G401.6 (cell line): ENCODE results near the gene RGS7.

Source experiments
- FAIRE-seq: peaks from 2 replicates; lab custom pipeline; 2012; peaks lifted over from hg19 to GRCh38; lab: Jason Lieb, UNC

Gene RGS7

GRCh38 chr1:241356519-241357365, at the start of gene RGS7:
RGS7 (minus strand) TSS chr1:241357205.
- no peak for FAIRE-seq

DNA sequence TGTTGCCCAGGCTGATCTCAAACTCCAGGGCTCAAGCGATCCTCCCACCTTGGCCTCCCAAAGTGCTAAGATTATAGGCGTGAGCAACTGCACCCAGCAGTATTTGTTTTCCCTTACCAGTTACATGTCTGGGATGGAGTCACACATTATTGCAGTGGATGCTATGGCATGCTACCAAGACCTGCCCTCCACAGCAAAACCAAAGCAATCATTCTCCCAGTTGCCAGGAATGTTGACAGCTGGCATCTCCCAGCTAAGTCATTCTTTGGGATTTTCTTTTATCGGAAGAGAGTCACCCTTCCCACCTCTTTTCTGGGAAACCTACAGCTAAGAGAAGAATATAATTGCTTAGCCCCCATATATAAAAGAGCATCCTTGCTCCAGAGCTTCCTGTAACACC, 49.4 kb upstream of the RGS7 start:
- no peak for FAIRE-seq

- no peak for FAIRE-seq
Observed at GRCh38 chr1:241401156-241401555, 44.2 kb upstream of the RGS7 start.

DNA sequence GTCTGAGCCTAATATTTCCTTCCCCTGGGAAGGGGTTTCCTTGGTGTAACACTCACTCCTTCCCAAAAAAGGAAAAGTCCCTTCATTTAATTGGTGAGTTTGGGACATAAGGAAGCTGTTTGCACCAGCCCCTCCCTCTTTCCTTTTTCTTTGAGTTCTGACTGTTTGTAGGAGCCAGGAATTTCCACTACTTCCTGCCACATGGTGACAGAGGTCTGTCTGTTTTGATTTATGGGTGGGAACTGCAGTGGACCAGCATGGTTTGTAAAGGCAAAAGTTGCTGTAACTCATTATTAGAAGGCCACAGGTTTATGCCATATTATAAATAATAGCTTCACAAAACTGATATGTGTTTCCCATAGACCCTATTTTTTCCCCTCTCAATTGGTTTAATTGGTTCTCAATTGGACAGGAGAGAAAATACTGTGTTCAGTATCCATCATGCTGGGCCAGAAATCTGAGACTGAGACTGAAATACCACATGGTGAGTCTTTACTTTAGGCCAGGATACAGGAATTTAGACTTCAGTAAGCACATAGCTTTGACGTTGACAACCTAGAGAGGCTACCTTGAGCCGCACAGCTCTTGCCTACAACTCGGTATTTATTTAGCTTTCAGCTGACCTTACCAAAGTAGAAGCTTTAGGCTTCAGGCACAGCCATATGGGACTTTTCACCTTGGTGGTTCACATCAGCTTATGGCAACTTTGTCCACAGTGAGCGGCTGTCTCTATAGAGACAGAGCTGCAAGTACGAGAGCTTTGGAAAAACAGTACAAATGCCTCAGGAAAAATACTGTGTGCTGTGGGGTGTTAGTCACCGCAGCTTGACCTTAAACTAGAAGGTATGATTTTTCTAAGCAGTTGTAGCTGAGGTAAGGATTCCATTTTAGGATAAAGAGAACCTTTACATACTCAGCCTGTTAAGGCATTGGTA, 40.0 kb upstream of the RGS7 start:
- FAIRE-seq: no peak

DNA sequence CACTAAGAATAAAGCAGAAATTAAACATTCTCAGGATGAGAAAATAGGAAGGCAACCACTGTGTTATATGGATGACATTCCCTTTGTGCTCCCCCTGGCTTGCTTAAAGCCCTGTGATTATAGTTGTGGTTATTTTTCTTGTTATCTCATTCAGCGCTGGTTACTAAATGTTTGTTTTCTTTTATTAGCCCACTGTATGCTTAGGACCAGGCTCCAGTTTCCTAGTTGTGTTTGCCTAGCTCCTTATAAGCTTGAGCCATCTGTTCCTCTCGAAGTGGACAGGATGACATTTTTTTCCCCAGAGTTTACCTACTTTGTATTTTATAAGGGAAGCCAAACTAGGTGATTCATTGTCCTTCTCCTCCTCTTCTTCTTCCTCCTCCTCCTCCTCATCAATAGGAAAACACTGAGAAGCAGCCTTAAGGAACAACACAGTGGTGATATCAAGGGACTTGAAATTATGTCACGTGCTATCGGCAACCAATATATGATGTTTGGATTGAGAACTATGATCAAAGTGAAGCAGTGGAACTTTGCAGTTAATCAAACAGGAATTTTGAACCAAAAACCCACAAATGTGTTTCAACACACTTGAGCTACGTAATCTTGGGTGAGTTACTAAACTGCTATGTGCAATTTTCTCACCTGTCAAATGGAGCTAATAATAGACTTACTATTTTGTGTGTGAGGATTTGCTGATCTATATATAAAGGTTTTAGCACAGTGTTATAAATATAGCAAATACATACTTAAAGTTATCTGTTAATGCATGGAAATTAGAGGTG, 35.1 kb upstream of the RGS7 start:
- FAIRE-seq: no peak

GRCh38 chr1:241390526-241390925, 33.5 kb upstream of the RGS7 start:
- no peak for FAIRE-seq

DNA sequence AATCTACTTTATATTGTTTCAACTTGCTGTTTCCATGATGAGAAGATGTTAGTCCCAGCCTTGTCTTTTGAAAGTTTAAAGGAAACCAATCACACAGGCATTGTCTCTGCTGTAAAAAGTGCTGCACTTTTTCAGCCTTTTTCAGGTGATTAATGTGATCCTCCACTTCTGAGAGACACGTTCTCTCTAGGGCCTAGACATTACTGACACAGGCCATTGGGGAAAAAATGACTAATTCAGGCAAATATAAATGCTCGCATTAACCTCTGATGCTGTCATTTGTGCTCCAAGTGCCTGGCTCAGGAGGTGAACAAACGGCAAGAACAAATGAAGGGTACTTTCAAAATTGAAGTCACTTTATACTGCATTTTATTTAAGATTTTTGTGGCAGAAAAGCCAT, 32.4 kb upstream of the RGS7 start:
- FAIRE-seq: no peak

GRCh38 chr1:241387216-241387615, 30.2 kb upstream of the RGS7 start:
- no peak for FAIRE-seq

DNA sequence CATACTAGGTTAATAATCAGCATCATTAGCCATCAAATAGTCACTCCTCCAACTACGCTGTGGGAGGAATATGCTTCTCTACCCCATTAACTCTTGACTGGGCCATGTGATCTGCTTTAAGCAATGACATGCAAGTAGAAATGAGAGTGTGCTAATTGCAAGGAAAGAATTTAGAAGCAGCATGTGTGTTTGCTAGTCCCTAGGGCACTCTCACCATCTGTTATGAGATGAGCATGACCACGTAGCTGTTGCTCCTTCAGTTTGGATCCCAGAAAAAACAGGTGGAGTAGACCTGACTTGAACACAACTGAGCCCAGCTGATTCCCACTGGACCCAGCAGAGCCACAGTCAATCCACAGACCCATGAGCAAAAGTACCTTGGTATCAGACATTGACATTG, 19.7 kb upstream of the RGS7 start:
- no peak for FAIRE-seq

- FAIRE-seq: no peak
Observed at GRCh38 chr1:241375886-241376285, 18.9 kb upstream of the RGS7 start.

DNA sequence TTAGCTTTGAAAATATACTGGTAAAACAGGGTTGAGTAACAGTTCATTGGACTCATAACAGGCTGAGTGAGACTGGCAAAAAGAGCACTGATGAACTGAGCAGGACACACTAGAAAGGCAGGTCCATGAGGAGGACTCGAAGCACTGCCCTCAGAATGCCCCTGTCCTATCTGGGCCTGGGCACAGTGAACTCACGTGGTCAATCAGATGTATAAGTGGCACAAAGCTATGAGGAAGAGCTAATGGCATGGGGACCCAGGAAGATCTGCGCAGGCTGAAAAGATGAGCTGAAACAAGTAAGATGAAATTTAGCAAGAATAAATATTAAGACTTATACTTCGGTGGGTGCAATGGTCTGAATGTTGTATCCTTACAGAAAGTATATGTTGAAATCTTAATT, 9.2 kb upstream of the RGS7 start:
- no peak for FAIRE-seq

DNA sequence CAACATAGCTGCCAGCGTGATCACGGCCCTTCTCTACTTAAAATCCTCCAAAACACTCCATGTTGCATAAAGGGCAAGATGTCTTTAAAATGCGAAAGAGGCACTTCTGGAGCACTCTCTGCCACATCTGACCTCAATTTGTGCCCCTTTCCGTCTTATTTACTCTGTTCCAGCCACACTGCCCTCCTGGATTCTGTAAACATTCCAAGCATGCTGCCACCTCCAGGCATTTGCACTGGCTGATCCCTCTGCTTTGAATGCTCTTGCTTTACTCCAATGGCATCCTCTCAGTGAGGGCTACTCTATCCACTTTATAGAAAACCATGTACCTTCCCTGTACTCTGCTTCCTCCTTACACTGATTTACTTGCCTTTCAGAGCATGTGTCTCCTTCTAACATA, 5.3 kb upstream of the RGS7 start:
- no peak for FAIRE-seq

DNA sequence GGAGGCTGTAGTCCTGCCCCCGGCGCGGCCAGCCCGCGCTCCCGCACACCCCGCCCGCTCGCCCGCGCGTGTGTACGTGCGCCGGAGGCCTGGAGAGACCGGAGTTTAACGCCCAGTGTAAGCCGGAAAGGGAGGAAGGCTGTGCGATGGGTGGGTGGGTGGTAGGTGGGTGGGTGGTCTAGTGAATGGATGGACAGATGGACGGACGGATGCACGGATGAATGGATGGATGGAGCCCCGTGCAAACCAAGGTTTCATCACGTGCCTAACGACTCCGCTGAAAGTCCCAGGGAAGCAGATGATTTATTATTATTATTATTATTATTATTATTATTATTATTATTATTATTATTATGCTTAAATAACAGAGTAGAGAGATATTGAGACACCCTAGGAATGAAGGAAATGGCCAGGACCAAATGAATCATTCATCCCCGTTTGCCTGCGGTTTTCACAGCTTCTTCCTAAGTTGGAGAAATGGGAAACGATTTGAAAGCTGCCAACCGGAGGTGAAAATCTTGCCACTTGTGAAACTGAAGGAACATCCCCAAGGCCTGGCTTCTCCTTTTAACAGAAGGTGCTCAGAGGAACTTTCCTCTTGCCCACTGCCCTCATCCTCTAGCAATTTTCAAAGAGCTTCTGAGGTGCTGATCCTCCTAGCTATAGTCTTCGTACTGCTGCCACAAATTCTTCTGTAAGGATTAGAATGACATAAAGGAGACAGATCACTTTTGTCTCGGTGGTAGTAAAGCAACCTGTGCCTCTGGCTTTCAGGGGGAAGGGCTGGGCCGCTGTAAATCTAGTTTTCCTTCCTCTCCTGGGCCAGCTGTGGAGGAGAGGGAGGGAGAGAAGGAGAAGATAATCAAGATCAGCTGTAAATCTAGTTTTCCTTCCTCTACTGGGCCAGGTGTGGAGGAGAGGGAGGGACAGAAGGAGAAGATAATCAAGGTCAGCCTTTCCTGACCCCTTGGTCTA, 648 bp upstream of the RGS7 start:
- FAIRE-seq: no peak

- FAIRE-seq: no peak
Observed at GRCh38 chr1:241356187-241356518, 852 bp downstream of the RGS7 start.

GRCh38 chr1:241355311-241356010, 1.5 kb downstream of the RGS7 start:
- FAIRE-seq: no peak

DNA sequence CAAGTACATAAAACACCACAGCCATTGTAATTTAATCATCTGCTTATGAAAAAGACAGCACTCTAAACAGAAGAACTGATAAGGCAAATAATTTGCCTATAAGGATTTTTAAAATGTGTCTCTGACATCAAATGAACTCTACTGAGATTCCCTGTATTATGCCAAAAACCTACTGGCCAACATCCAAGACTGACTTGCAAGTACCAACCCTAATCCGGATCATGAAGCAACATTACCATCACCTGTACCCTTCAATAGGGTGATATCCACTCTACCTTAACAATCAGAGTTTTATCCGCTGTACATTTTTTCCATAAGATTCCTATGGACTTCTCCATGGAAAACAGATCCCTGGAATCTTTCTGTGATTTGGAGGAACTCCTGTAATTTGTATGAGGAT, 4.6 kb downstream of the RGS7 start:
- FAIRE-seq: no peak

DNA sequence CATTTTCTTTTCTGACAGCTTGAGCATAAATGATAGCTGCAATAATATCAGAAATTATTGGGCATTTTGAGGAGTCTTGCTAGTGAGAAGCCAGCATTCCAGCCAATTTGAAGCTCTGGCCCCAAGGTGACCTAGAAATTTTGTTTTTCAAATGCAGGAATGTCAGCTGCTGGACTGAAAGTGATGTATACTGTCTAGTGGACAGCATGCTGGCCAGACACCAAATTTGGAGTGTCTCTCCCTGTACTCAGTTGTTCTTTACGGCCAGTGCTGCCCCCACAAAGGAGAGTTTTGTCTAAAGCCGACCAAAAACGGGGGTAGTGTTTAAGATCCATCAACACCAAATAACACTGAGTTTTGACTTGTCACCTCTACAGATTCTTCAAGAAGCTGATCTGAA, 5.2 kb downstream of the RGS7 start:
- FAIRE-seq: no peak

- no peak for FAIRE-seq
Observed at GRCh38 chr1:241343956-241344355, 13.0 kb downstream of the RGS7 start.

DNA sequence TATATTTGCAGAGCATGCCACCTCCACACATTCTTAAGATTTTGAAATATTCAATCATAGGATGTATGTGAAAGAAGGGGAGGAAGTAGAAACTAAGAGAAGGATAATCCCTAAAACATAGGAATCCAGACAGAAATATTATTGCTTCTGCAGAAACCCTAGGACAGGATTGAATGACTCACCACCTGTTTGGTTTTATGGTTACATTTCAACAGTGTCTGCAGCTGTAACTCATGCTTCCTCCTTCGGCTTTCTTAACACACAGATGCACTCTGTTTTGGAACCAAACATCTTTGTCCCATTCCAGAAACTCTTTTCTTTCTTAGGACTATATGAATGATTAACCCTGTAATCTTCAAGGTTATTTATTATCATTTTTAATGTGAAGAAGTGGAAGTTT, 20.7 kb downstream of the RGS7 start:
- no peak for FAIRE-seq

GRCh38 chr1:241332987-241333386, 24.0 kb downstream of the RGS7 start:
- no peak for FAIRE-seq

GRCh38 chr1:241332037-241332409, 25.0 kb downstream of the RGS7 start:
- FAIRE-seq: no peak
